CD14-positive monocyte (primary cell): ENCODE data around the gene CNPY2. TPM values are rescaled to one million over a fixed set of nuclear protein-coding genes. Genes with fewer than 3 reads are reported as not detected.

ENCODE experiments used
- DNase-seq, 3 donors: peaks; one replicate each; pipeline ENCODE4 v3.0.0-alpha.2; 2011 to 2022
- H2AFZ ChIP-seq: 2 replicates; pipeline ENCODE4 v1.6.0; 2012; ENCODE audit warnings: mild to moderate bottlenecking, low read depth, low read length, inconsistent platforms; ENCODE audit not compliant: insufficient read depth, poor library complexity, severe bottlenecking
- H3K27ac ChIP-seq, 2 donors: 1 replicate in 1 of 2; 2 replicates in 1 of 2; pipeline ENCODE4 v1.5.1; 2012 to 2013; ENCODE audit warnings: low read length in 2 of 2, control low read depth in 1 of 2, inconsistent platforms in 1 of 2, low read depth in 1 of 2, mild to moderate bottlenecking in 1 of 2
- H3K27me3 ChIP-seq, 2 donors: one replicate each; pipeline versions ENCODE4 v1.6.0 to v1.6.1; 2011 to 2013; ENCODE audit warnings: low read length in 2 of 2; ENCODE audit not compliant: control insufficient read depth in 2 of 2, insufficient read depth in 2 of 2
- H3K36me3 ChIP-seq, 2 donors: replicated peaks in 1 of 2; 1 replicate in 1 of 2; 2 replicates in 1 of 2; pipeline versions ENCODE4 v1.5.1 to v1.6.1; 2012 to 2013; ENCODE audit warnings: low read length in 2 of 2, control low read depth in 1 of 2, inconsistent platforms in 1 of 2, mild to moderate bottlenecking in 1 of 2; ENCODE audit not compliant: insufficient read depth in 2 of 2, control insufficient read depth in 1 of 2
- H3K4me1 ChIP-seq, 2 donors: 1 replicate in 1 of 2; 2 replicates in 1 of 2; pipeline versions ENCODE4 v1.5.1 to v1.6.1; 2012 to 2013; ENCODE audit warnings: low read length in 2 of 2, control low read depth in 1 of 2, inconsistent platforms in 1 of 2, mild to moderate bottlenecking in 1 of 2, moderate library complexity in 1 of 2; ENCODE audit not compliant: insufficient read depth in 2 of 2, control insufficient read depth in 1 of 2
- H3K4me2 ChIP-seq: replicated peaks from 2 replicates; pipeline ENCODE3; 2012; ENCODE audit warnings: low read length, moderate library complexity, mild to moderate bottlenecking; ENCODE audit not compliant: poor library complexity, severe bottlenecking; ENCODE audit errors: extremely low read depth
- H3K4me3 ChIP-seq, 3 experiments: fragments of 200-600 bp in 1 of 3; sonication (generic) in 1 of 3; replicated peaks in 1 of 3; 1 replicate in 2 of 3; 2 replicates in 1 of 3; pipeline ENCODE4 v1.5.1; 2011 to 2013; ENCODE audit warnings: low read length in 3 of 3, mild to moderate bottlenecking in 3 of 3, control low read depth in 2 of 3, low read depth in 2 of 3, inconsistent platforms in 1 of 3, moderate library complexity in 1 of 3
- H3K79me2 ChIP-seq: 2 replicates; pipeline ENCODE4 v1.6.0; 2012; ENCODE audit warnings: mild to moderate bottlenecking, control low read depth, inconsistent platforms, low read length, moderate library complexity; ENCODE audit not compliant: insufficient read depth
- H3K9ac ChIP-seq: 2 replicates; pipeline ENCODE4 v1.6.0; 2017; ENCODE audit warnings: low read length, mild to moderate bottlenecking; ENCODE audit not compliant: insufficient read depth, poor library complexity, severe bottlenecking
- H3K9me3 ChIP-seq, 2 donors: replicated peaks in 1 of 2; 1 replicate in 1 of 2; 2 replicates in 1 of 2; pipeline versions ENCODE4 v1.5.1 to v1.6.1; 2012 to 2013; ENCODE audit warnings: low read length in 2 of 2, control low read depth in 1 of 2; ENCODE audit not compliant: control insufficient read depth in 1 of 2, insufficient read depth in 1 of 2
- H4K20me1 ChIP-seq: 2 replicates; pipeline ENCODE4 v1.6.0; 2012; ENCODE audit warnings: mild to moderate bottlenecking, low read length, control low read depth, moderate library complexity; ENCODE audit not compliant: insufficient read depth
- H3K27ac Mint-ChIP-seq, 7 donors: one replicate each; pipeline ENCODE4 v1.8.0; 2020; ENCODE audit warnings: mild to moderate bottlenecking in 7 of 7, mixed read lengths in 7 of 7, moderate library complexity in 6 of 7, inconsistent platforms in 2 of 7
- H3K27me3 Mint-ChIP-seq, 3 donors: one replicate each; pipeline ENCODE4 v1.8.0; 2021 to 2022; ENCODE audit warnings: low read depth in 3 of 3, mild to moderate bottlenecking in 3 of 3, mixed read lengths in 3 of 3, moderate library complexity in 3 of 3, inconsistent platforms in 1 of 3
- H3K36me3 Mint-ChIP-seq, 2 donors: one replicate each; pipeline ENCODE4 v1.8.0; 2020; ENCODE audit warnings: mixed read lengths in 2 of 2, inconsistent platforms in 1 of 2, mild to moderate bottlenecking in 1 of 2
- H3K4me1 Mint-ChIP-seq: one replicate; pipeline ENCODE4 v1.8.0; 2020; ENCODE audit warnings: mild to moderate bottlenecking, mixed read lengths
- H3K4me3 Mint-ChIP-seq, 2 donors: one replicate each; pipeline ENCODE4 v1.8.0; 2020; ENCODE audit warnings: mild to moderate bottlenecking in 2 of 2, mixed read lengths in 2 of 2, moderate library complexity in 1 of 2
- H3K9me3 Mint-ChIP-seq, 7 donors: one replicate each; pipeline ENCODE4 v1.8.0; 2020 to 2022; ENCODE audit warnings: mixed read lengths in 7 of 7, mild to moderate bottlenecking in 6 of 7, moderate library complexity in 6 of 7, inconsistent platforms in 2 of 7
- WGBS: methylation state at CpG from one replicate; pipeline ENCODE4 v1.1.5; 2013; ENCODE audit warnings: missing lambda C conversion rate; ENCODE audit not compliant: insufficient coverage; 5-methylcytosine and 5-hydroxymethylcytosine counted together
- intact Hi-C, 2 donors: fragments of 100-400 bp; cut with micrococcal nuclease; formaldehyde crosslinking; loops; one replicate each; pipeline versions ENCODE4 v1.15.0 to v1.15.1; 2023
- polyA plus RNA-seq, 3 donors: library from polyadenylated mRNA; depleted of rRNA in 1 of 3; unstranded in 2 of 3; stranded (reverse) in 1 of 3; fragments of 300-500 nt in 2 of 3; fragments of >200 nt in 1 of 3; fragmentation: Illumina TruSeq in 2 of 3; gene quantifications; 1 replicate in 2 of 3; 2 replicates in 1 of 3; pipeline ENCODE4 v1.2.3, GENCODE V29; 2012 to 2021
- TF ChIP-seq, protein P1 (sequence below): fragments of 200-600 bp; IDR thresholded peaks from one replicate; pipeline ENCODE4 v1.8.0; 2022; ENCODE audit warnings: antibody characterized with exemption, mild to moderate bottlenecking

Gene CNPY2
- polyA plus RNA-seq, 3 donors = 50.4 to 122 (median 121) TPM

DNA sequence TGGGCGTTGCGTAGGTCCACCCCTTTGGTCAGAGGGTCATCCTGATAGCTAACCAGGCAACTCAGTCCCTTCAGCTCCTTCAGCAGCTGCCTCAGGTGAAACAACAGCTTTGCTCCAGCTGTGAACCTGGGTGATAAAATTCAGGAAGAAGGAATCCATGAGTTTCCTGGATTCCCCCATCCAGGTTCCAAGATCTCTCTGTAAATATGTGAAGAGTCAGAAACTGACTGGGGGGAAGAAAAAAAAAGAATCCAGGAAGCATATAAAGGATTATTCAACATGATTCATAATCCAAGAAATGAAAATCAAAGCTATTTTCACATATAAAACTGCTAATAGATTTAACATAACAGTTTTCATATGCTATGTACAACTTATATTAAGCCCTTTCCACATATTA, 35.5 kb upstream of the CNPY2 start:
- Histone ChIP-seq H3K36me3 (peaks cover 92 to 98% of the 10 kb centered on the region in 2 donors), H3K27ac (peak overlapping the region in 1 of 2 donors; percentile 43), H3K4me1 (no peaks in the 10 kb centered on the region), H2AFZ (no peak overlapping the region), H3K9ac (no peak overlapping the region), H4K20me1 (peaks cover 63% of the 10 kb centered on the region), H3K27me3 (no peaks in the 10 kb centered on the region), H3K79me2 (peaks cover 22% of the 10 kb centered on the region), H3K4me3 (no peak overlapping the region), H3K4me2 (no peak overlapping the region), H3K9me3 (no peaks in the 10 kb centered on the region)
- Mint-ChIP-seq H3K36me3 (peaks cover 81 to 94% of the 10 kb centered on the region in 2 donors), H3K9me3 (no peaks in the 10 kb centered on the region), H3K4me1 (no peaks in the 10 kb centered on the region), H3K4me3 (no peak overlapping the region), H3K27ac (peak overlapping the region in 1 of 7 donors; percentile 3), H3K27me3 (no peaks in the 10 kb centered on the region)
- TF ChIP-seq, protein P1, sequence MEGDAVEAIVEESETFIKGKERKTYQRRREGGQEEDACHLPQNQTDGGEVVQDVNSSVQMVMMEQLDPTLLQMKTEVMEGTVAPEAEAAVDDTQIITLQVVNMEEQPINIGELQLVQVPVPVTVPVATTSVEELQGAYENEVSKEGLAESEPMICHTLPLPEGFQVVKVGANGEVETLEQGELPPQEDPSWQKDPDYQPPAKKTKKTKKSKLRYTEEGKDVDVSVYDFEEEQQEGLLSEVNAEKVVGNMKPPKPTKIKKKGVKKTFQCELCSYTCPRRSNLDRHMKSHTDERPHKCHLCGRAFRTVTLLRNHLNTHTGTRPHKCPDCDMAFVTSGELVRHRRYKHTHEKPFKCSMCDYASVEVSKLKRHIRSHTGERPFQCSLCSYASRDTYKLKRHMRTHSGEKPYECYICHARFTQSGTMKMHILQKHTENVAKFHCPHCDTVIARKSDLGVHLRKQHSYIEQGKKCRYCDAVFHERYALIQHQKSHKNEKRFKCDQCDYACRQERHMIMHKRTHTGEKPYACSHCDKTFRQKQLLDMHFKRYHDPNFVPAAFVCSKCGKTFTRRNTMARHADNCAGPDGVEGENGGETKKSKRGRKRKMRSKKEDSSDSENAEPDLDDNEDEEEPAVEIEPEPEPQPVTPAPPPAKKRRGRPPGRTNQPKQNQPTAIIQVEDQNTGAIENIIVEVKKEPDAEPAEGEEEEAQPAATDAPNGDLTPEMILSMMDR = no peak
- WGBS = 95% methylated on average over 2 of the region's 2 CpGs
- intact Hi-C loops = no loop called here
- no peak for DNase-seq

DNA sequence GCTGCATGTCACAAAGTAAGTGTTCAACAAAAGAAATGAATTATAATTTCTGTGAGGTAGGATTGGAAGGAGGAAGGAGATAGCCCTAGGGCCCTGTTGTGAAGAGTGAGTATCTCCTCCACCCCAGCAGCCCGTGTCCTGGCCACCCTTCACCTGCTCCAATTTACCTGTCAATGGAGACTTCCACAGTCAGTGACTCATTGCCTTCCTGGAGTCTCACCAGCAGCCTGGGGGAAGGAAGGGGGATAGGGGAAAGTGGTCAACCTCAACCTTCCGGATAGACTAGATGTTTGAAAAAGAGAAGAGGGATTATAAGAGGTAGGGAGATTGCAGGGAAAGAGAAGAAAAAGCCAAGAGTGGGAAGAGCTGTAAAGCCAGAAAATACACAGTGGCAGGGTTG, 34.9 kb upstream of the CNPY2 start:
- H2AFZ ChIP-seq = no peak overlapping the region
- H4K20me1 ChIP-seq = peaks cover 63% of the 10 kb centered on the region
- intact Hi-C loops = no loop called here
- H3K4me3 ChIP-seq = no peak overlapping the region
- H3K36me3 Mint-ChIP-seq = peaks cover 81 to 94% of the 10 kb centered on the region in 2 donors
- no peak overlapping the region for H3K4me2 ChIP-seq
- no peaks in the 10 kb centered on the region for H3K9me3 ChIP-seq
- peaks cover 16% of the 10 kb centered on the region for H3K79me2 ChIP-seq
- no peaks in the 10 kb centered on the region for H3K4me1 Mint-ChIP-seq
- peaks cover 92 to 98% of the 10 kb centered on the region in 2 donors for H3K36me3 ChIP-seq
- no peaks in the 10 kb centered on the region for H3K9me3 Mint-ChIP-seq
- no peaks in the 10 kb centered on the region for H3K27me3 Mint-ChIP-seq
- H3K27ac Mint-ChIP-seq = peak overlapping the region in 1 of 7 donors; percentile 77
- H3K9ac ChIP-seq = no peak overlapping the region
- DNase-seq = no peak
- WGBS = 100% methylated on average over 1 of the region's 2 CpGs
- TF ChIP-seq, protein P1 = no peak
- H3K4me1 ChIP-seq = no peaks in the 10 kb centered on the region
- peak overlapping the region in 1 of 2 donors; percentile 43 for H3K27ac ChIP-seq
- no peak overlapping the region for H3K4me3 Mint-ChIP-seq
- H3K27me3 ChIP-seq = no peaks in the 10 kb centered on the region
